Right lobe of liver (tissue), 6 donors: Measurements from ENCODE around the gene CSF1. TPM values are rescaled to one million over a fixed set of nuclear protein-coding genes. Genes with fewer than 3 reads are reported as not detected.

Experiments used
- ATAC-seq, 4 donors: fragments of 200-7000 bp; cut with Tn5 transposase; one replicate each; pipeline ENCODE4 v1.9.1; 2020; ENCODE audit warnings: mild to moderate bottlenecking in 4 of 4, moderate library complexity in 4 of 4
- DNase-seq, 3 donors: peaks; one replicate each; pipeline ENCODE4 v3.0.0-alpha.2; 2020
- H3K27ac ChIP-seq, 3 donors: fragments of 200-600 bp; one replicate each; pipeline ENCODE4 v1.8.0; 2022
- H3K27me3 ChIP-seq, 2 donors: fragments of 200-600 bp; one replicate each; pipeline ENCODE4 v1.8.0; 2022
- H3K36me3 ChIP-seq, 4 donors: fragments of 200-600 bp; sonication (generic) in 1 of 4; one replicate each; pipeline versions ENCODE4 v1.5.1 to v1.8.0; 2017 to 2022; ENCODE audit warnings: control low read depth in 1 of 4
- H3K4me1 ChIP-seq, 4 donors: fragments of 200-600 bp; sonication (generic) in 1 of 4; one replicate each; pipeline versions ENCODE4 v1.5.1 to v1.8.0; 2017 to 2022; ENCODE audit warnings: control low read depth in 1 of 4
- H3K4me3 ChIP-seq, 3 donors: fragments of 200-600 bp; one replicate each; pipeline ENCODE4 v1.8.0; 2022
- H3K9me3 ChIP-seq, 4 donors: fragments of 200-600 bp; sonication (generic) in 1 of 4; one replicate each; pipeline versions ENCODE4 v1.5.1 to v1.8.0; 2017 to 2022; ENCODE audit warnings: control low read depth in 1 of 4
- CTCF ChIP-seq, 4 donors: fragments of 200-600 bp in 3 of 4; fragments of 450-650 bp in 1 of 4; IDR thresholded peaks; one replicate each; pipeline versions ENCODE4 v1.5.1 to v1.8.0; 2016 to 2022; ENCODE audit warnings: antibody characterized with exemption in 4 of 4, mild to moderate bottlenecking in 2 of 4
- POLR2A ChIP-seq: fragments of 450-650 bp; IDR thresholded peaks from one replicate; pipeline ENCODE4 v1.6.1; 2017; ENCODE audit warnings: antibody characterized with exemption, mild to moderate bottlenecking
- WGBS: methylation state at CpG from one replicate; pipeline ENCODE4 v1.1.6; 2018; ENCODE audit warnings: low coverage, low lambda C conversion rate; ENCODE audit not compliant: insufficient coverage; ENCODE audit errors: missing lambda C conversion rate; 5-methylcytosine and 5-hydroxymethylcytosine counted together
- intact Hi-C, 2 donors: fragments of 100-400 bp; cut with DNase I; formaldehyde crosslinking; loops; one replicate each; pipeline versions ENCODE4 v1.11.2 to v1.14.1; 2022
- total RNA-seq, 6 experiments: library from RNA; depleted of rRNA in 2 of 6; stranded (reverse); fragments of >200 nt in 2 of 6; fragmentation: NEBNext Ultra II Directional in 3 of 6; extraction: Animal tissue kit (Norgen Biotek cat#: 25700) in 3 of 6; gene quantifications; one replicate each; pipeline versions ENCODE4 v1.1.0 to v1.2.4, GENCODE V29; 2016 to 2023
- donor health status: DM: no; HTN: yes; CAD: no.
- donor health status: DM: no; HTN: no; CAD: no.
- donor health status: DM: no; HTN: no; CAD: no.
- donor health status: DM: no; HTN: yes; CAD: no.
- donor health status: DM: no; HTN: yes; CAD: no.

The CSF1 gene
- total RNA-seq, 6 experiments from 2014 or later = 4.8 to 44.1 (median 22.0) TPM

- DNase-seq (peak in 2 of 3 donors; percentile 48 to 50), ATAC-seq (peak; percentile 36 to 55 (median 47))
- H3K4me3 ChIP-seq = no peak overlapping the region
- peaks cover 0 to 57% (median 22%) of the 10 kb centered on the region in 4 donors for H3K4me1 ChIP-seq
- peaks cover 0 to 5% (median 0%) of the 10 kb centered on the region in 4 donors for H3K9me3 ChIP-seq
- 12% methylated on average over 7 of the region's 10 CpGs for WGBS
- intact Hi-C loops = no loop called here
- no peaks in the 10 kb centered on the region for H3K27me3 ChIP-seq
- TF ChIP-seq POLR2A (no peak), CTCF (IDR thresholded peaks at IDR 0.05) (no peak)
- H3K36me3 ChIP-seq = peaks cover 0 to 7% (median 3%) of the 10 kb centered on the region in 4 donors
- H3K27ac ChIP-seq = peak overlapping the region; percentile 36 to 79 (median 67)
These were observed 23.4 kb downstream of the CSF1 start for GRCh38 chr1:109933856-109934711.

DNA sequence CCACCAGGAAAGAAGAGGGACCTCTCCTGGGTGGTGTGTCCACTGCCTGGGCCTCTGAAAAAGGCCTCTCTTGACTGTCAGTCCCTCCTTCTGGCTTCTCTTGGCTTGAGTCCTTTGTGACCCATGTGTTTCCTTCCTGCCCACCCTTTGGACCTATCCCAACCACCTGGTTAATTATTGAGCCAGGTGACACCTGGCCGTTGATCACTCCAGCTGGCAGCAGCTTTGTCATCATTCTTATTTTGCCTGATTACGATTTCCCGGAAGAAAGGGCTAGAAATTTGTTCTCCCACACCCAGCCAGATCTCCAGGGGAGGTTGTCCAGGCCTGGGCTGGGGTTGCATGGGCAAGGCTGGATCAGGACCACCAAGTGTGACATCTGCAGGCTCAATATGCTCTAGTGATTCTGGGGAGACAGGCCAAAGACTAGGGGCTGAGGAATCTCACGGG is 24.8 kb downstream of the CSF1 start:
- Histone ChIP-seq H3K27ac (peak overlapping the region; percentile 52 to 79 (median 67)), H3K4me3 (no peak overlapping the region), H3K4me1 (peaks cover 0 to 43% (median 17%) of the 10 kb centered on the region in 4 donors), H3K36me3 (no peaks in the 10 kb centered on the region), H3K27me3 (no peaks in the 10 kb centered on the region), H3K9me3 (peaks cover 0 to 5% (median 0%) of the 10 kb centered on the region in 4 donors)
- ATAC-seq (peak; percentile 66 to 88 (median 68)), DNase-seq (peak in 2 of 3 donors; percentile 49 to 79)
- TF ChIP-seq POLR2A (no peak), CTCF (IDR thresholded peaks at IDR 0.05) (no peak)
- 12% methylated on average over 4 of the region's 4 CpGs for WGBS
- intact Hi-C loops = no loop called here

GRCh38 chr1:109937738-109938137 is 27.1 kb downstream of the CSF1 start:
- WGBS = 100% methylated on average over 1 of the region's 1 CpG
- DNase-seq (no peak), ATAC-seq (no peak)
- H3K27ac ChIP-seq = no peak overlapping the region
- no peak for TF ChIP-seq CTCF (IDR thresholded peaks at IDR 0.05)
- TF ChIP-seq POLR2A = no peak
- intact Hi-C loops = no loop called here
- no peaks in the 10 kb centered on the region for H3K27me3 ChIP-seq
- peaks cover 0 to 5% (median 0%) of the 10 kb centered on the region in 4 donors for H3K9me3 ChIP-seq
- H3K4me1 ChIP-seq = peaks cover 0 to 33% (median 16%) of the 10 kb centered on the region in 4 donors
- no peaks in the 10 kb centered on the region for H3K36me3 ChIP-seq
- H3K4me3 ChIP-seq = no peak overlapping the region

DNA sequence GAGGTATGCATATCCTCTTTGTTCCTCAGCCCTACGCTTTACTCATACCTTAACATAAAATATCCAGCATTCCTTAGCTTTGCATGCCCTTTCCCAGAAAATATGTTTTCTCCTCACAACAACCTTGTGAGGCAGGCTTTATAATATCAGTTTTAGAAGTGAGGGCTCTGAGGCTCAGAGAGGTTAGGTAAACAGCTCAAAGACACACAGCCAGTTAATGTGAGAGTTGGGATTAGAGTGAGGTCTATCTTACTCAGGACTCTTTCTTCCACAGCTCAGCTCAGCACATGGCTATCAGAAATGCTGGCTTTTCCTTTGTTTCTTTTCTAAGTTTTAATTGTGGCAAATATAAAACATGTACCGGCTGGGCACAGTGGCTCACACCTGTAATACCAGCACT is 27.9 kb downstream of the CSF1 start:
- ATAC-seq (no peak), DNase-seq (no peak)
- Histone ChIP-seq H3K27ac (no peak overlapping the region), H3K4me1 (peaks cover 0 to 30% (median 14%) of the 10 kb centered on the region in 4 donors), H3K27me3 (no peaks in the 10 kb centered on the region), H3K9me3 (peaks cover 0 to 5% (median 0%) of the 10 kb centered on the region in 4 donors), H3K36me3 (no peaks in the 10 kb centered on the region), H3K4me3 (no peak overlapping the region)
- no peak for TF ChIP-seq CTCF (IDR thresholded peaks at IDR 0.05)
- TF ChIP-seq POLR2A = no peak
- WGBS = 94% methylated on average over 2 of the region's 2 CpGs
- intact Hi-C loops = no loop called here
